Endodermal cell (in vitro differentiated cells): ENCODE data around the gene CECR2. TPM values are rescaled to one million over a fixed set of nuclear protein-coding genes. Genes with fewer than 3 reads are reported as not detected.

ENCODE experiments used
- DNase-seq: peaks from one replicate; pipeline ENCODE4 v3.0.0-alpha.2; 2017
- H3K27ac ChIP-seq: 2 replicates; pipeline ENCODE4 v1.5.1; 2013; ENCODE audit warnings: mild to moderate bottlenecking, low read depth, low read length, moderate library complexity
- H3K27me3 ChIP-seq: 2 replicates; pipeline ENCODE4 v1.6.1; 2013; ENCODE audit warnings: mild to moderate bottlenecking, low read length, moderate library complexity; ENCODE audit not compliant: insufficient read depth, control insufficient read depth, poor library complexity, severe bottlenecking
- H3K36me3 ChIP-seq: 2 replicates; pipeline ENCODE4 v1.7.0; 2013; ENCODE audit warnings: mild to moderate bottlenecking, low read length, moderate library complexity; ENCODE audit not compliant: control insufficient read depth, insufficient read depth
- H3K4me1 ChIP-seq: one replicate; pipeline ENCODE4 v1.7.0; 2013; ENCODE audit warnings: low read length; ENCODE audit not compliant: control insufficient read depth, insufficient read depth
- H3K4me3 ChIP-seq: 2 replicates; pipeline ENCODE4 v1.5.1; 2013; ENCODE audit warnings: mild to moderate bottlenecking, low read length, moderate library complexity
- H3K9ac ChIP-seq: 2 replicates; pipeline ENCODE4 v1.6.1; 2013; ENCODE audit warnings: mild to moderate bottlenecking, low read length, moderate library complexity; ENCODE audit not compliant: poor library complexity, severe bottlenecking; ENCODE audit errors: extremely low read depth
- H3K9me3 ChIP-seq: 2 replicates; pipeline ENCODE4 v1.6.1; 2013; ENCODE audit warnings: mild to moderate bottlenecking, low read length, moderate library complexity; ENCODE audit not compliant: control insufficient read depth
- H3K27ac Mint-ChIP-seq: 2 replicates; pipeline ENCODE4 v1.8.0; 2020; ENCODE audit warnings: mixed read lengths
- H3K27me3 Mint-ChIP-seq: 2 replicates; pipeline ENCODE4 v1.8.0; 2021; ENCODE audit warnings: mild to moderate bottlenecking, mixed read lengths; ENCODE audit not compliant: insufficient read depth
- H3K36me3 Mint-ChIP-seq: 2 replicates; pipeline ENCODE4 v1.8.0; 2020; ENCODE audit warnings: low read depth, mixed read lengths
- H3K4me1 Mint-ChIP-seq: 2 replicates; pipeline ENCODE4 v1.8.0; 2020; ENCODE audit warnings: mixed read lengths
- H3K4me3 Mint-ChIP-seq: 2 replicates; pipeline ENCODE4 v1.8.0; 2020; ENCODE audit warnings: mild to moderate bottlenecking, moderate library complexity, mixed read lengths
- H3K9me3 Mint-ChIP-seq: 2 replicates; pipeline ENCODE4 v1.8.0; 2020; ENCODE audit warnings: mild to moderate bottlenecking, mixed read lengths
- CTCF ChIP-seq: fragments of 200-600 bp; sonication (generic); conservative IDR thresholded peaks from 2 replicates; pipeline ENCODE4 v1.5.0; 2021; ENCODE audit warnings: antibody characterized with exemption, mild to moderate bottlenecking
- WGBS, 2 experiments: methylation state at CpG; one replicate each; pipeline versions ENCODE4 v1.1.5 to v1.1.7; 2013; ENCODE audit warnings: missing lambda C conversion rate in 2 of 2, mixed read lengths in 1 of 2; ENCODE audit not compliant: insufficient coverage in 1 of 2, insufficient read length in 1 of 2; 5-methylcytosine and 5-hydroxymethylcytosine counted together
- total RNA-seq, 2 donors: library from RNA; stranded (reverse); fragmentation: NEBNext Ultra II Directional in 1 of 2; extraction: Animal tissue kit (Norgen Biotek cat#: 25700) in 1 of 2; gene quantifications; 2 replicates in 1 of 2; 3 replicates in 1 of 2; pipeline ENCODE4 v1.2.1, GENCODE V29; 2021

The CECR2 gene
- total RNA-seq, 2 donors from 2014 or later: 98.9 to 105 TPM

- peak overlapping the region; percentile 98 for H3K27ac Mint-ChIP-seq
Measured at GRCh38 chr22:17368554-17369438, 464 bp upstream of the CECR2 start.

GRCh38 chr22:17370026-17370765 is 936 bp downstream of the CECR2 start:
- Mint-ChIP-seq H3K36me3 (no peaks in the 10 kb centered on the region), H3K27ac (peak overlapping the region; percentile 84), H3K4me3 (peak overlapping the region; percentile 71), H3K9me3 (no peaks in the 10 kb centered on the region), H3K27me3 (no peaks in the 10 kb centered on the region), H3K4me1 (peaks cover 44% of the 10 kb centered on the region)
- H3K9me3 ChIP-seq: no peaks in the 10 kb centered on the region
- peak overlapping the region; percentile 93 for H3K9ac ChIP-seq
- DNase-seq: peak; percentile 72
- H3K36me3 ChIP-seq: no peaks in the 10 kb centered on the region
- peak overlapping the region; percentile 86 for H3K27ac ChIP-seq
- H3K4me3 ChIP-seq: peak overlapping the region; percentile 99
- TF ChIP-seq CTCF: no peak
- 0% methylated on average over 3 to 88 of the region's 88 CpGs for WGBS, 2 experiments
- H3K4me1 ChIP-seq: no peaks in the 10 kb centered on the region
- H3K27me3 ChIP-seq: no peaks in the 10 kb centered on the region

More at GRCh38 chr22:17368554-17369438, 464 bp upstream of the CECR2 start:
- Mint-ChIP-seq H3K27me3 (no peaks in the 10 kb centered on the region), H3K9me3 (no peaks in the 10 kb centered on the region), H3K36me3 (no peaks in the 10 kb centered on the region), H3K4me3 (peak overlapping the region; percentile 71), H3K4me1 (peaks cover 34% of the 10 kb centered on the region)
- Histone ChIP-seq H3K4me3 (peak overlapping the region; percentile 94), H3K27ac (peak overlapping the region; percentile 99), H3K9ac (peak overlapping the region; percentile 88), H3K36me3 (no peaks in the 10 kb centered on the region), H3K9me3 (no peaks in the 10 kb centered on the region), H3K4me1 (no peaks in the 10 kb centered on the region), H3K27me3 (no peaks in the 10 kb centered on the region)
- 0% methylated on average over 17 to 64 of the region's 64 CpGs for WGBS, 2 experiments
- no peak for TF ChIP-seq CTCF
- peak; percentile 93 for DNase-seq

DNA sequence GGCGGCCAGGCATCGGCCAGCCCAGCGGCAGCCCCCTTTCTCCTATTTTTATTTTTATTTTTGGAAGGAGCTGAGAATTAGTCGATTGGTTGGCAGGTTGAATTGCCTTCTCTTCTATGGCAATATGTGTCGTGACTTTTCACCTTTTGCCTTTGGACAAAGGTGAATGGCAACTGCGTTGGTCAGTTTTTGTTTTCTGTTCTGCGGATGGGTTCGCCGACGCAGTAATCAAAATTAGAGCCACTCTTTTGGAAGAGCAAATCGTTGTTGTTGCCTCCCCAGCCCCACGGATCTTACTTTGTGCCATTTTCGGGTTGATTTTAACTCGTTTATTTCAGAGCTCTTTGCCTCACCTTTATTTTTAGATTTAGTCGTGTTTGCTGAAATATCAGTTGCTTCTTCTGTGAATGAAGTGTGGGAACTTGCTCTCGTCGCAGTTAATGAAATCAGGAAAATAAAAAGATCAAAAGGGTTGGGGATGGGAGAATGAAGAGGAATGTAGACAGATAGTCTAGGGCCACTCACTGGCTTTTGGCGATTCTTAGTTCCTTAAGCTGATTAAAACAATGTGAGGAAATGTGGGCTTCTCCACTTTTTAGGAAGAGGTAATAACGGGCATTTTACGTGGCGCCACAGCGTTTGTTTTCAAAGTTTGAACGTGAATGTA is 1.6 kb downstream of the CECR2 start:
- peaks cover 51% of the 10 kb centered on the region for H3K4me1 Mint-ChIP-seq
- WGBS, 2 experiments: 0% methylated on average over 12 to 22 of the region's 23 CpGs
- no peaks in the 10 kb centered on the region for H3K27me3 Mint-ChIP-seq
- Histone ChIP-seq H3K4me1 (no peaks in the 10 kb centered on the region), H3K27me3 (no peaks in the 10 kb centered on the region), H3K9me3 (no peaks in the 10 kb centered on the region), H3K27ac (peak overlapping the region; percentile 86), H3K4me3 (peak overlapping the region; percentile 99), H3K9ac (peak overlapping the region; percentile 93), H3K36me3 (no peaks in the 10 kb centered on the region)
- no peaks in the 10 kb centered on the region for H3K36me3 Mint-ChIP-seq
- peak overlapping the region; percentile 71 for H3K4me3 Mint-ChIP-seq
- no peak for TF ChIP-seq CTCF
- H3K9me3 Mint-ChIP-seq: no peaks in the 10 kb centered on the region
- H3K27ac Mint-ChIP-seq: peak overlapping the region; percentile 84
- DNase-seq: no peak
